ENCODE results near the gene PLEK. TPM values are rescaled to one million over a fixed set of nuclear protein-coding genes. Genes with fewer than 3 reads are reported as not detected.

The PLEK gene
- total RNA-seq, 2 donors from 2014 or later = 3.1 to 4.4 TPM

- Histone ChIP-seq H3K27ac (no peak overlapping the region), H3K9me3 (no peaks in the 10 kb centered on the region), H3K4me1 (no peaks in the 10 kb centered on the region), H3K27me3 (no peaks in the 10 kb centered on the region), H3K4me3 (no peak overlapping the region), H3K36me3 (no peaks in the 10 kb centered on the region)
- DNase-seq (ENCODE audit: low spot score) = no peak
- no peak for TF ChIP-seq CTCF (IDR thresholded peaks at IDR 0.05)
Measured at GRCh38 chr2:68336192-68336591, 28.9 kb upstream of the PLEK start.

- H3K9me3 ChIP-seq = no peaks in the 10 kb centered on the region
- H3K27me3 ChIP-seq = no peaks in the 10 kb centered on the region
- H3K4me1 ChIP-seq = no peaks in the 10 kb centered on the region
- no peaks in the 10 kb centered on the region for H3K36me3 ChIP-seq
- DNase-seq (ENCODE audit: low spot score) = no peak
- no peak overlapping the region for H3K27ac ChIP-seq
- H3K4me3 ChIP-seq = no peak overlapping the region
- TF ChIP-seq CTCF (IDR thresholded peaks at IDR 0.05) = no peak
Measured at GRCh38 chr2:68340226-68341061, 24.6 kb upstream of the PLEK start.

- no peaks in the 10 kb centered on the region for H3K27me3 ChIP-seq
- no peak for TF ChIP-seq CTCF (IDR thresholded peaks at IDR 0.05)
- H3K4me1 ChIP-seq = no peaks in the 10 kb centered on the region
- no peak overlapping the region for H3K4me3 ChIP-seq
- no peak overlapping the region for H3K27ac ChIP-seq
- H3K9me3 ChIP-seq = no peaks in the 10 kb centered on the region
- no peak for DNase-seq (ENCODE audit: low spot score)
- H3K36me3 ChIP-seq = no peaks in the 10 kb centered on the region
Measured at GRCh38 chr2:68341062-68341329, 24.1 kb upstream of the PLEK start.

- H3K36me3 ChIP-seq = no peaks in the 10 kb centered on the region
- no peak for DNase-seq (ENCODE audit: low spot score)
- no peaks in the 10 kb centered on the region for H3K4me1 ChIP-seq
- H3K9me3 ChIP-seq = no peaks in the 10 kb centered on the region
- H3K27ac ChIP-seq = no peak overlapping the region
- no peak overlapping the region for H3K4me3 ChIP-seq
- H3K27me3 ChIP-seq = no peaks in the 10 kb centered on the region
- TF ChIP-seq CTCF (IDR thresholded peaks at IDR 0.05) = no peak
Measured at GRCh38 chr2:68341583-68341982, 23.5 kb upstream of the PLEK start.

GRCh38 chr2:68342470-68342869 lies 22.6 kb upstream of the PLEK start:
- Histone ChIP-seq H3K27ac (no peak overlapping the region), H3K4me1 (no peaks in the 10 kb centered on the region), H3K27me3 (no peaks in the 10 kb centered on the region), H3K4me3 (no peak overlapping the region), H3K36me3 (no peaks in the 10 kb centered on the region), H3K9me3 (no peaks in the 10 kb centered on the region)
- TF ChIP-seq CTCF (IDR thresholded peaks at IDR 0.05) = no peak
- DNase-seq (ENCODE audit: low spot score) = no peak

GRCh38 chr2:68344031-68344430 lies 21.1 kb upstream of the PLEK start:
- Histone ChIP-seq H3K4me1 (no peaks in the 10 kb centered on the region), H3K27ac (no peak overlapping the region), H3K36me3 (no peaks in the 10 kb centered on the region), H3K9me3 (no peaks in the 10 kb centered on the region), H3K4me3 (no peak overlapping the region), H3K27me3 (no peaks in the 10 kb centered on the region)
- DNase-seq (ENCODE audit: low spot score) = no peak
- no peak for TF ChIP-seq CTCF (IDR thresholded peaks at IDR 0.05)
